Endothelial cell of umbilical vein (primary cell): ENCODE data around the gene FREM1.

Experiments used
- CTCF ChIP-seq, 2 donors: IDR thresholded peaks; 1 replicate in 1 of 2; 2 replicates in 1 of 2; pipeline ENCODE4 v1.5.1; 2011; ENCODE audit warnings: low read length in 2 of 2, mild to moderate bottlenecking in 2 of 2, moderate library complexity in 2 of 2, control low read depth in 1 of 2, inconsistent platforms in 1 of 2, low read depth in 1 of 2; ENCODE audit not compliant: insufficient read depth in 1 of 2; ENCODE audit errors: extremely low read depth in 1 of 2
- MAX ChIP-seq: IDR thresholded peaks from 2 replicates; pipeline ENCODE4 v1.6.1; 2011; ENCODE audit not compliant: insufficient read depth, insufficient read length
- POLR2A ChIP-seq: IDR thresholded peaks from 2 replicates; pipeline ENCODE4 v1.6.1; 2012; ENCODE audit warnings: low read depth, mild to moderate bottlenecking, control low read depth, low read length
- POLR2AphosphoS5 ChIP-seq: IDR thresholded peaks from 2 replicates; pipeline ENCODE4 v1.6.1; 2012; ENCODE audit warnings: low read depth, mild to moderate bottlenecking, control low read depth, low read length, moderate library complexity; ENCODE audit not compliant: insufficient read depth

GRCh38 chr9:14819183-14819582, 91.0 kb downstream of the FREM1 start:
- TF ChIP-seq POLR2A (no peak), CTCF (IDR thresholded peaks at IDR 0.05; ENCODE audit: extremely low read depth in 1 of 2, insufficient read depth in 1 of 2, low read depth in 1 of 2, low read length in 2 of 2) (no peak), POLR2AphosphoS5 (no peak), MAX (no peak)
